Stimulated activated CD4-positive, alpha-beta T cell treated with anti-CD3 and anti-CD28 coated beads, Interleukin-2, amount 100 ng/mL, for 48 hours (primary cell): Measurements from ENCODE around the gene MYO1G.
A peak's percentile ranks its signal among the peaks of the same experiment; 100 is the strongest.
"Not testable (repeated sequence)": the region's sequence is repeated elsewhere in the genome, so short reads cannot be mapped to it uniquely, and the experiment has no call there.

ENCODE experiments used
- DNase-seq, 2 donors: peaks; one replicate each; pipeline ENCODE4 v3.0.0-alpha.2; 2020

The MYO1G gene

GRCh38 chr7:44998153-44998871 is 19.5 kb upstream of the MYO1G start:
- no peak for DNase-seq

- DNase-seq: no peak
These were observed 17.0 kb upstream of the MYO1G start for GRCh38 chr7:44995555-44996493.

GRCh38 chr7:44994877-44995554 is 16.2 kb upstream of the MYO1G start:
- no peak for DNase-seq

- DNase-seq: not testable (repeated sequence)
These were observed 13.4 kb upstream of the MYO1G start for GRCh38 chr7:44992004-44992795.

- DNase-seq: no peak
These were observed 11.6 kb upstream of the MYO1G start for GRCh38 chr7:44990109-44991023.

- DNase-seq: no peak
These were observed 10.3 kb upstream of the MYO1G start for GRCh38 chr7:44989132-44989531.

GRCh38 chr7:44988701-44989100 is 9.9 kb upstream of the MYO1G start:
- no peak for DNase-seq

GRCh38 chr7:44987996-44988395 is 9.2 kb upstream of the MYO1G start:
- no peak for DNase-seq

- no peak for DNase-seq
These were observed 8.6 kb upstream of the MYO1G start for GRCh38 chr7:44987457-44987856.

GRCh38 chr7:44986218-44987053 is 7.6 kb upstream of the MYO1G start:
- peak; percentile 92 to 98 for DNase-seq

GRCh38 chr7:44985900-44986217 is 7.0 kb upstream of the MYO1G start:
- no peak for DNase-seq

- no peak for DNase-seq
These were observed 6.3 kb upstream of the MYO1G start for GRCh38 chr7:44985033-44985695.

GRCh38 chr7:44984478-44984758 is 5.6 kb upstream of the MYO1G start:
- no peak for DNase-seq

- DNase-seq: no peak
These were observed 5.1 kb upstream of the MYO1G start for GRCh38 chr7:44983742-44984477.

- DNase-seq: no peak
These were observed 4.2 kb upstream of the MYO1G start for GRCh38 chr7:44982970-44983369.

GRCh38 chr7:44982535-44982923 is 3.7 kb upstream of the MYO1G start:
- no peak for DNase-seq

- no peak for DNase-seq
These were observed 2.4 kb upstream of the MYO1G start for GRCh38 chr7:44981035-44981706.

GRCh38 chr7:44980393-44981034 is 1.7 kb upstream of the MYO1G start:
- peak; percentile 64 to 68 for DNase-seq
